NCI-H146 treated with DMSO at 0.1 percent for 48 hours (cell line): Measurements from ENCODE around the gene AFG3L2.
"Not testable (repeated sequence)": the region's sequence is repeated elsewhere in the genome, so short reads cannot be mapped to it uniquely, and the experiment has no call there.

ENCODE experiments used
- DNase-seq: peaks from one replicate; lab custom pipeline; 2025; ENCODE audit not compliant: unreplicated experiment; lab: John Stamatoyannopoulos, UW

AFG3L2 gene

GRCh38 chr18:12397793-12398192 is 20.8 kb upstream of the AFG3L2 start:
- DNase-seq = no peak

DNA sequence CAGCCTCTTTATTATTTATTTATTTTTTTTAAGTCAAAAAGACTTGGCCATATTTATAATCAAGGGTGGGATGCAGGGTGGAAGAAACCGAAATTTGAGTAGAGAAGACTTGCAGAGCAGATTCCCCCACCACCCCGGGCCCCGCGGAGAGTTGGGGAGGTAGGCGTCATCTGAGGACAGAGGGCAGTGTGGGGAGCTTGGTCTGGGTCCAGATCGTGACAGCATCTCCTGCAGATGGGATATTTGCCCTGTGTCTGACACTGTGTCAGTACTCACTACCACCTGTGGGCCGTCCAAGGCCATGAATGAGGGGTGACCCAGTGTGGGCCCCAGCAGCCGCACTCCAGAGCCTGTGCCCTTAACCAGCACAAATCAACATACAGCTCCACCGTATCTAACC is 20.2 kb upstream of the AFG3L2 start:
- no peak for DNase-seq

GRCh38 chr18:12394428-12394827 is 17.4 kb upstream of the AFG3L2 start:
- DNase-seq = no peak

DNA sequence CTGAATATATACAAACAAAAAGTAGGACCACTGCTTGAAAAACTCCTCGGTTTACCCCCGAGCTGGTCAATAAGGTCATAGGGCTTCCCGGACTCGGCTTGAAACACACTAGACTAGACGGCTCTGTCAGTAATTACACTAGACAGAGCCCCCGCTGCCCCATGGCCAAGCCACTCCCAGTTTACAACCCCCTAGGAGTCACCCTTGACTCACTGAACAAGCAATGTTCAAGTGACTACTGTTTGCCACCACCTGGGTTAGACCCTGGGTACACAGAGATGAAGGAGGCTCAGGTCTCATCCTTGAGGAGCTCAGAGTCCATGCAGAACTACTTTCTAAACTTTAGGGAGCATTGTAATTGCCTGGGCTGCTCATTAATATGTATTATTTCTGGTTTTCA is 17.0 kb upstream of the AFG3L2 start:
- DNase-seq = no peak

DNA sequence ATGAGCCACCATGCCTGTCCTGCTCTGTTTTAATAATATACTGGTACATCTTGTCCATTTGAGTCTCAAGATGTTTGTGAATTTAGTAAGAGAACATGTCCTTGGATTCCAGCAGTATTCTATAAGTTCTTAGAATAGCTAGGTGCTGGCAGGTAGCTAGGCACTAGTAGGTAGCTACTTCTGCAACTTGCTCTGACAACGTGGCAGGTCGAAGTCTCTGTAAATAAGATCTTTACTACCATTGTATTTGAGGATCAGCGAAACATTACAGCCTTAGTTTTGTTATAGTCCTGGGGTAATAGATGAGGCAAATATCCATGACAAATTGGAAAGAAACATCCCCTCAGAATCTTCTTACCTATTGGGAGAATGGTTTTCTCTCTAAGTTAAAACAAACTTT is 16.5 kb upstream of the AFG3L2 start:
- DNase-seq = no peak

DNA sequence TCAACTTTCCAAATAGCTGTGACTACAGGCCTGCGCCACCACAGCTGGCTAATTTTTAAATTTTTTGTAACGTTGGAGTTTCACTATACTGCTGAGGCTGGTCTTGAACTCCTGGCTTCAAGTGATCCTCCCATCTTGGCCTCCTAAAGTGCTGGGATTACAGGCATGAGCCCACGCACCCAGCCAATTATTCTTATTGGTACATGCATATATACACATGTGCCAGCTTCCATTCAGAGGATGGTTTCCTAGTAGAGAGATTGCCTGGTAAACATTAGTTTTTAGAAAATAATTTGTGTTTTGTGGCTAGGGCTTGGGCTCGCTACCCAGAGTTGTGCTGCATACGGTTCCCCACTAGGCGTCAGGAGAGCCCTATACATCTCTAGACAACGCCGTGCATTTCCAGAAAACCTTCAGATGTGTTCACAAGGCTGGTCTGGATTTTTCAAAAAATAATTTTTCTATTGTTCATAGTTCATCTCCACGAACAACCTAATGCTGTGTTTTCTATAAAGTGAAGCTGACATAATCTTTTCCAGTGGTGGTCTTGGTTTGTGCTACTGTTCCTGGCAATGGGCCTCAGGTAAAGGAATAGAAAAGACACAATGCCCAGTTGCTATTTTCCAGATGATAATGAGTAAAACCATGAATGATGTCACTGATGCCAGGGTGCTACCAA is 14.6 kb upstream of the AFG3L2 start:
- peak; percentile 79 for DNase-seq

DNA sequence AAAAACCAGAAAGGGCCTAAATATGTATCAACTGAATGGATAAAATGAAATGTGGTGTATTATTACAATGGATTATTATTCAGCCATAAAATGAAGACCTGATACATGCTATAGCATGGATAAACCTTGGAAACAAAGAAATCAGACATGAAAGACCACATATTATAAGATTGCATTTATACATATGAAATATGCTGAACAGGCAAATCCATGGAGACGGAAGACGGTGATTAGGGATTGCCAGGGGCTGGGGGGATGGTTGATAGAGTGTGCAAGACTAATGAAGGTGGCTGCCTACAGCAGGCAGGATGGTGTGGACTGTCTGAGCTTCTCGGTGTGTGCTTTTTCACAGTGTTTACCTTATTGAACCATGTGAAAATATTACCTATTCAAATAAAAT is 11.4 kb upstream of the AFG3L2 start:
- no peak for DNase-seq

DNA sequence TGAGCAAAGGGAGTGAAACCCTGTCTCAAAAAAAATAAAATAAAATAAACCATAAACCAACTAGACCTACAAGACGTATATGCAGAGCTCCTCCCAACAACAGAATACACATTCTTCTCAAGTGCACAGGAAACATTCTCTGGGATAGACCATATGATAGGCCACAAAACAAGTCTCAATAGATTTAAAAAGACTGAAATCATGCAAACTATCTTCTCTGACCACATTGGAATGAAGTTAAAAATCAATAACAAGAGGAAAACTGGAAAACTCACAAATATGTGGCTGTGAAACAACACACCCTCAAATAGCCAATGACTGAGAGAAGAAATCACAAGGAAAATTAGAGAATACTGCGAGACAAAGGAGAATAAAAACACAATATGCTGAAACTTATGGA is 7.2 kb upstream of the AFG3L2 start:
- no peak for DNase-seq

DNA sequence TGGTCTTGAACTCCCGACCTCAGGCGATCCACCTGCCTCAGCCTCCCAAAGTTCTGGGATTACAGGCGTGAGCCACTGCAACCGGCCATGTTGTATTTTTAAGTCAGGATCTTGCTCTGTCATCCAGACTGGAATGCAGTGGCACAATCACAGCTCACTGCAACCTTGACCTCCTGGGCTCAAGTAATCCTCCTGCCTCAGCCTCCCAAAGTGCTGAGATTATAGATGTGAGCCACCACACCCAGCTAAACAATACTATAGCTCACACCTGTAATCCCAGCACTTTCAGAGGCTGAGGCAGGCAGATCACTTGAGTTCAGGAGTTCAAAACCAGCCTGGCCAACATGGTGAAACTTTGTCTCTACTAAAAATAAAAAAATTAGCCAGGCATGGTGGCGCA is 6.7 kb upstream of the AFG3L2 start:
- not testable (repeated sequence) for DNase-seq

DNA sequence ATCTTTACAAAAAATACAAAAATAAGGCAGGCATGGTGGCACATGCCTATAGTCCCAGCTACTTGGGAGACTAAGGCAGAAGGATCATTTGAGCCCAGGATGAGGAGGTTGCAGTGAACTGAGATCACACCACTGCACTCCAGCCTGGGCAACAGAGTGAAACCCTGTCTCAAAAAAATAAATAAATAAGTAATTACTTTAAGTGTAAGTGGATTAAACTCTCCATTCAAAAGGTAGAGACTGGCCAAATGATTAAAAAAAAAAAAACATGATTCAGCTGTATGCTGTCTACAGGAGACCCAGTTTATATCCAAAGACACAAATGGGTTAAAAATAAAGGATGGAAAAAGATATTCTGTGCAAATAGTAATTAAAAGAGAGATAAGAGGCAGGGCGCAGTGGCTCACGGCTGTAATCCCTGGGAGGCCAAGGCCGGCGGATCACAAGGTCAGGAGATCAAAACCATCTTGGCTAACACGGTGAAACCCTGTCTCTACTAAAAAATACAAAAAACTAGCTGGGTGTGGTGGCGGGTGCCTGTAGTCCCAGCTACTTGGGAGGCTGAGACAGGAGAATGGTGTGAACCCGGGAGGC is 5.3 kb upstream of the AFG3L2 start:
- DNase-seq = not testable (repeated sequence)

DNA sequence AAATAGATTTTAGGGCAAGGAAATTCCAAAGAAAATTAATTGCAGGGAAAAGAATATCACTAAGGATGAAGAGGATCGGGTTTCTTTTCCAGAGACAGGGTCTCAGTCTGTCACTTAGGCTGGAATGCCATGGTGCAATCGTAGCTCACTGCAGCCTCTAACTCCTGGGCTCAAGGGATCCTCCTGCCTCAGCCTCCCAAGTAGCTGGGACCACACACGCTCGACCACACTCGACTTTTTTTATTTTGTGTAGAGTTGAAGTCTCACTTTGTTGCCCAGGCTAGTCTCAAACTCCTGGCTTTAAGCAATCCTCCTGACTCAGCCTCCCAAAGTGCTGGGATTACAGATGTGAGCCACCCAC is 1.2 kb upstream of the AFG3L2 start:
- DNase-seq = not testable (repeated sequence)

GRCh38 chr18:12377556-12378197 is 650 bp upstream of the AFG3L2 start:
- peak; percentile 63 for DNase-seq

- peak; percentile 69 for DNase-seq
Observed at GRCh38 chr18:12376034-12376753, 833 bp downstream of the AFG3L2 start.

DNA sequence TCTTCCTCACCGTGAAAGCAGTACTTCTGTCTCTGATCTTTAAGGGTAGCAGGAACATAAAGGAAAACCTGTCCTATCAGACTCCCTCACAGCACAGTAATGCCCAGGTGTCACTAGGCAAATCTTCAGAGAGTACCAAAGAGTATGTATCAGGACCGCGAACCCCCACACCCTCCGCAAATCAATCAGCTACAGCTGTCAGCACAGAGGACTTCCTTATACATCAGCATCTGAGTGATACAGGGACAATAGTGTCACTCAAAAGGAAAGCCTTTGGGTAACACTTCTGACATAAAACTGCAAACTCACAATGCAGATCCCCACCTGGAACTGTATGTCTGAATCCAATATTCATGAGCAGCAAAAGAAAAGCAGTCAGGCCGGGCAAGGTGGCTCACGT is 2.6 kb downstream of the AFG3L2 start:
- DNase-seq = no peak

- DNase-seq = no peak
Observed at GRCh38 chr18:12373771-12374116, 3.3 kb downstream of the AFG3L2 start.

- no peak for DNase-seq
Observed at GRCh38 chr18:12373116-12373770, 3.8 kb downstream of the AFG3L2 start.

GRCh38 chr18:12372406-12372805 is 4.6 kb downstream of the AFG3L2 start:
- DNase-seq = no peak

GRCh38 chr18:12371590-12371989 is 5.4 kb downstream of the AFG3L2 start:
- DNase-seq = no peak

- no peak for DNase-seq
Observed at GRCh38 chr18:12369211-12369610, 7.8 kb downstream of the AFG3L2 start.

- no peak for DNase-seq
Observed at GRCh38 chr18:12366784-12367183, 10.2 kb downstream of the AFG3L2 start.

- no peak for DNase-seq
Observed at GRCh38 chr18:12366379-12366778, 10.6 kb downstream of the AFG3L2 start.
